Measurements from ENCODE around the gene KEL.
A peak's percentile ranks its signal among the peaks of the same experiment; 100 is the strongest.

Gene KEL

GRCh38 chr7:142910031-142910433 lies 52.1 kb downstream of the KEL start:
- Histone ChIP-seq H3K4me3 (ENCODE audit: low read depth, low read length) (no peak overlapping the region), H3K27me3 (ENCODE audit: insufficient read depth, low read depth, severe bottlenecking) (no peaks in the 10 kb centered on the region), H3K27ac (no peak overlapping the region), H3K9me3 (ENCODE audit: severe bottlenecking) (peaks cover 3% of the 10 kb centered on the region), H3K36me3 (no peaks in the 10 kb centered on the region)
- no peak for DNase-seq
- TF ChIP-seq CTCF (IDR thresholded peaks at IDR 0.05; ENCODE audit: low read depth, low read length) = no peak

- DNase-seq = peak; percentile 23
- Histone ChIP-seq H3K36me3 (no peaks in the 10 kb centered on the region), H3K27me3 (ENCODE audit: insufficient read depth, low read depth, severe bottlenecking) (no peaks in the 10 kb centered on the region), H3K9me3 (ENCODE audit: severe bottlenecking) (peaks cover 9% of the 10 kb centered on the region), H3K4me3 (ENCODE audit: low read depth, low read length) (no peak overlapping the region), H3K27ac (no peak overlapping the region)
- peak; percentile 82 for TF ChIP-seq CTCF (IDR thresholded peaks at IDR 0.05; ENCODE audit: low read depth, low read length)
Observed at GRCh38 chr7:142908921-142909890, 53.0 kb downstream of the KEL start.

DNA sequence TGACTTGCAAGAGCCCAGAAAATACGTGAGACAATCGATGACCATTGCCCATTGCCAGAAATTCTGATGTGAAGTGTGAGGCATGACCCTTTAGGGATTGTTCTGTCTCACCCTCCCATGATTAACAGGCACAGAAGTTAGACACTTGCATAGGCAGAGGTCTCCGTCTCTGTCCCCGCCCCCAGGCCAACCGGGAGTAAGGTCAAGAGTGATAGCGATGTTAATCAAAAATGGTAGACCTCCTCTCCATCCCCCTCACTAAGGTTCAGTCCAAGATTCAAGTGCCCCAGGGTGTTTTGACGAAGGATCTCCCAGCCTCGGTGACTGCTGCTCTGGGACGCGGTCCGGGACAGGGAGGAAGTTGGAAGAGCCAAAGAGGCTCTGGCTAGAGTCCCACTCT lies 53.9 kb downstream of the KEL start:
- DNase-seq = no peak
- no peaks in the 10 kb centered on the region for H3K27me3 ChIP-seq (ENCODE audit: insufficient read depth, low read depth, severe bottlenecking)
- peaks cover 12% of the 10 kb centered on the region for H3K9me3 ChIP-seq (ENCODE audit: severe bottlenecking)
- H3K36me3 ChIP-seq = no peaks in the 10 kb centered on the region
- H3K4me3 ChIP-seq (ENCODE audit: low read depth, low read length) = no peak overlapping the region
- no peak for TF ChIP-seq CTCF (IDR thresholded peaks at IDR 0.05; ENCODE audit: low read depth, low read length)
- H3K27ac ChIP-seq = no peak overlapping the region

DNA sequence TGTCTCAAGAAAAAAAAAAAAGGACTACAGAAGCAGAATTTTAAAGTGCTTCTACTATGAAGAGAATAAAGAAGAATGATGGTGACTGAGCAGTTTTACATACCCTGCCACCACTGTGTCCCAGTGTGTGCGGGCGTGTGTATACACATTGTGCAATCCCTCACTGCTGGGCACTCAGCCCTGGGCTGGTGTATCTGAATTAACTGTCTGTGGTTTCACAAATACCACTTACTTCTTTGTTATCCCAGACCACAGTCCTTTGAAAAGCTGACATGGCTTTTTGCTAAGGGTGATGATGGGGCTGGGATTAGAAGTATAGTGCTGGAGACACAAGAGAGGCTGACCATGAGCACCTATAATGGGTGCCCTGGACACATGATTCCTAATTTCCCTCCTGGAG lies 55.5 kb downstream of the KEL start:
- Histone ChIP-seq H3K4me3 (ENCODE audit: low read depth, low read length) (no peak overlapping the region), H3K27ac (no peak overlapping the region), H3K36me3 (no peaks in the 10 kb centered on the region), H3K27me3 (ENCODE audit: insufficient read depth, low read depth, severe bottlenecking) (no peaks in the 10 kb centered on the region), H3K9me3 (ENCODE audit: severe bottlenecking) (peaks cover 12% of the 10 kb centered on the region)
- no peak for TF ChIP-seq CTCF (IDR thresholded peaks at IDR 0.05; ENCODE audit: low read depth, low read length)
- no peak for DNase-seq

GRCh38 chr7:142905759-142906158 lies 56.4 kb downstream of the KEL start:
- no peak for TF ChIP-seq CTCF (IDR thresholded peaks at IDR 0.05; ENCODE audit: low read depth, low read length)
- Histone ChIP-seq H3K27ac (no peak overlapping the region), H3K36me3 (no peaks in the 10 kb centered on the region), H3K9me3 (ENCODE audit: severe bottlenecking) (peaks cover 12% of the 10 kb centered on the region), H3K27me3 (ENCODE audit: insufficient read depth, low read depth, severe bottlenecking) (no peaks in the 10 kb centered on the region), H3K4me3 (ENCODE audit: low read depth, low read length) (no peak overlapping the region)
- no peak for DNase-seq
